ENCODE results near the gene MYLK. TPM values are rescaled to one million over a fixed set of nuclear protein-coding genes. Genes with fewer than 3 reads are reported as not detected.

Gene MYLK
- total RNA-seq, 1 donor from 2014 or later, result 20.1 TPM

DNA sequence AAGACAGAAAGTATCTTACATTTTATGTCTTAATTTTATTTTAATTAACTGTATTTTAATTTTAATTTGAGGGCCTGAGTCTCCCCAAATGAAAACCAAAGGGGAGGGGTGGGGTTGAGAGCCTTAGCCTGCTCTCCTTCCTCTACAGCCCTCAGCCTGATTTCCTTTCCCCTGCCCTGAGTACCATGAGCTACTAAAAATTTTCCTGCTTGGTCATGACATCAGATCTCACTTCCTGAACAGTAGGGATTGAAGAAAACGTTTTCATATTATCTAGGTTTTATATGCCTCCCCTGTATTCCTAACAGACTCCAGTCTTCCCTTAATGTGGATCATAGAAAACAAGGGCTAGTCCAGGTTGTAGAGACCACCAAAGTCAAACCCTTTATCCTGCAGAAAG is 133.9 kb downstream of the MYLK start:
- Mint-ChIP-seq H3K27ac (ENCODE audit: unreplicated experiment) (no peak overlapping the region), H3K4me3 (no peak overlapping the region), H3K36me3 (ENCODE audit: low read depth) (peaks cover 2% of the 10 kb centered on the region), H3K4me1 (peaks cover 15% of the 10 kb centered on the region), H3K9me3 (no peaks in the 10 kb centered on the region), H3K27me3 (ENCODE audit: low read depth) (no peaks in the 10 kb centered on the region)
- TF ChIP-seq, protein P1, sequence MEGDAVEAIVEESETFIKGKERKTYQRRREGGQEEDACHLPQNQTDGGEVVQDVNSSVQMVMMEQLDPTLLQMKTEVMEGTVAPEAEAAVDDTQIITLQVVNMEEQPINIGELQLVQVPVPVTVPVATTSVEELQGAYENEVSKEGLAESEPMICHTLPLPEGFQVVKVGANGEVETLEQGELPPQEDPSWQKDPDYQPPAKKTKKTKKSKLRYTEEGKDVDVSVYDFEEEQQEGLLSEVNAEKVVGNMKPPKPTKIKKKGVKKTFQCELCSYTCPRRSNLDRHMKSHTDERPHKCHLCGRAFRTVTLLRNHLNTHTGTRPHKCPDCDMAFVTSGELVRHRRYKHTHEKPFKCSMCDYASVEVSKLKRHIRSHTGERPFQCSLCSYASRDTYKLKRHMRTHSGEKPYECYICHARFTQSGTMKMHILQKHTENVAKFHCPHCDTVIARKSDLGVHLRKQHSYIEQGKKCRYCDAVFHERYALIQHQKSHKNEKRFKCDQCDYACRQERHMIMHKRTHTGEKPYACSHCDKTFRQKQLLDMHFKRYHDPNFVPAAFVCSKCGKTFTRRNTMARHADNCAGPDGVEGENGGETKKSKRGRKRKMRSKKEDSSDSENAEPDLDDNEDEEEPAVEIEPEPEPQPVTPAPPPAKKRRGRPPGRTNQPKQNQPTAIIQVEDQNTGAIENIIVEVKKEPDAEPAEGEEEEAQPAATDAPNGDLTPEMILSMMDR (conservative IDR thresholded peaks at IDR 0.05), result no peak
- no peak for DNase-seq (ENCODE audit: low read depth, low spot score)

DNA sequence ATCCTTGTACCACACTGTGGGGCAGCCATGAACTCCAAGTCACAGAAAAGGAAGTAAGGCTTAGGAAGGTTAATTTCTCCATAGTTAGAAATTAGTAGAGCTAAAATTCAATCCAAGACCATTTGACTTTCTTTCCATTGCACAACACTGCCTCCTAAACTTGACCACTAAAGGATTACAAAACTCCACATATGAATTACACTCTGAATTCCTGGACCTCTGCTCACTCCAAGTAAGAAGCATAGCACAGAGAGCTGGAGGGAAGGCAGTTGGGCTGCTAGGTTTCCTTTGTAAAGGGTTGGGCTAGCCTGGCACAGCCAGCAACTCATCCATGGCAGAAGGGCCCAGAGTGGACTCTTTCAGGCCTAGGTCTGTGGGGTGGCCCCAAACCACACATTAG is 134.4 kb downstream of the MYLK start:
- no peaks in the 10 kb centered on the region for H3K27me3 Mint-ChIP-seq (ENCODE audit: low read depth)
- H3K9me3 Mint-ChIP-seq, result no peaks in the 10 kb centered on the region
- peaks cover 2% of the 10 kb centered on the region for H3K36me3 Mint-ChIP-seq (ENCODE audit: low read depth)
- H3K27ac Mint-ChIP-seq (ENCODE audit: unreplicated experiment), result no peak overlapping the region
- TF ChIP-seq, protein P1 (conservative IDR thresholded peaks at IDR 0.05), result no peak
- H3K4me1 Mint-ChIP-seq, result peaks cover 10% of the 10 kb centered on the region
- no peak for DNase-seq (ENCODE audit: low read depth, low spot score)
- H3K4me3 Mint-ChIP-seq, result no peak overlapping the region

DNA sequence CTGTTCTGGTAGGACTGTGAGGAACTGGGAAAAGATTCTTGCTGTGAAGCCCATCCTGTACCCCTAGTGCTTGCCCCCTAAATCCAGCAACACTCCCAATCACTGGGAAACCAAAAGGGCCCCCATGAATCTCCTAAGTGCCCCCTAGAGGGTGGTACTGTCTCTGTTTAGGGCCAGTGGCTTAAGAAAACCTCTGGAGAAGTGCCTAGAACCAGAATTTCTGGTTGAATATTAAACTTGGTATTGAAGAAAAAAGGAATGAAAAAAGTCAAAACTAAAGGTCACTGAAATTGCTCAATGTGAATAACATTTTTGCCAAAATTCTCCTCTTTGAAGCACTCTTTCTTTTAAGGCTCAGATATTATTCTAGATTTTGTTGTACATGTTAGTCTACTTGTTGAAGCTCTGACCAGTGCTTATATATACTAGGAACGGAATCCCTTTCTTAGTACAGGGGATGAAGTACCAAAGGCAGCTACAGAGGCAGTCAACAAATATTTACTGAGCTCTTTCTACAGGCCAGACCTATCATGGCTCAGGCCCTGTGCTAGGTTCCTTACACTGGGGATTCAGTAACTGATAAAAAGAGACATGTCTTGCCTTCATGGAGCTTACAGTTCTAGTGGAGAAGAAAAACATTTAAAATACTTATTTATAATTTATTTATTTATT is 138.8 kb downstream of the MYLK start:
- peaks cover 2% of the 10 kb centered on the region for H3K36me3 Mint-ChIP-seq (ENCODE audit: low read depth)
- no peaks in the 10 kb centered on the region for H3K27me3 Mint-ChIP-seq (ENCODE audit: low read depth)
- no peak overlapping the region for H3K27ac Mint-ChIP-seq (ENCODE audit: unreplicated experiment)
- TF ChIP-seq, protein P1 (conservative IDR thresholded peaks at IDR 0.05), result peak; percentile 36
- no peak overlapping the region for H3K4me3 Mint-ChIP-seq
- no peaks in the 10 kb centered on the region for H3K9me3 Mint-ChIP-seq
- no peaks in the 10 kb centered on the region for H3K4me1 Mint-ChIP-seq
- no peak for DNase-seq (ENCODE audit: low read depth, low spot score)

DNA sequence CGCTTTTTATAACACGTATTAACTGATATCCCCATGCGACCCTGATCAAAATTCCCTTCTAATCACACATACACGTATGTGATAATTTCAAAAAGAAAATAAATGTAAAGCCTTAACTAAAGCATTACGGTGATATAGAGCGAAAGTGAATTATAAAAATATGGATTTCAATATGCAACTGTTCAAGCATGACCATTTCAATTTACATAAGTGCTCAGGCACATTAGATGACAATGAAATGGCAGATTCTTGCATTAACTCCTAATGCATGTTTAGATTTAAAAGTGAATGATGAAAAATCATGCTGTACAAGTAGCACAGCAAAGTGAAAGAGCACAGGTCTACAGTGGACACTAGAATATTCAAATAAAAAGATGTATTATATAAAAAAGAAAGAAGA is 140.1 kb downstream of the MYLK start:
- Mint-ChIP-seq H3K36me3 (ENCODE audit: low read depth) (peaks cover 2% of the 10 kb centered on the region), H3K9me3 (no peaks in the 10 kb centered on the region), H3K27ac (ENCODE audit: unreplicated experiment) (no peak overlapping the region), H3K27me3 (ENCODE audit: low read depth) (no peaks in the 10 kb centered on the region), H3K4me1 (no peaks in the 10 kb centered on the region), H3K4me3 (no peak overlapping the region)
- DNase-seq (ENCODE audit: low read depth, low spot score), result no peak
- TF ChIP-seq, protein P1 (conservative IDR thresholded peaks at IDR 0.05), result no peak

DNA sequence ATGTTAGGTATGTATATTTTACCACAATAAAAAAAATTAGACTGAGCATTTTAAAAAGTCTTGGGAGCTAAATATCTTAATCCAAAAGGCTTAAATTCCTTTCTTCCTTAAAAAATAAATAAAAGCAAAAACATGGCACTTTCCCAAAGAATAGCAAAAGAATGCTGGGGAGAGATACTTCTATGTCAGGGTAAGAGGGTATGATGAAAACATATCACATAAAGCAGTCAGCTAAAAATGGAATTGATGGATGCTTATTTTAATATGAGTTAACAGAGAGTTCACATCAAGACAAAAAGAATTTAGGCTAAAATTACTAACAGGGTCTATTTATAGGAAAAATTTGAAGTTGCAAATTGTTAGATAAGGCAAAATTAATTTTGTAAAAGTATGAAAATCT is 141.0 kb downstream of the MYLK start:
- Mint-ChIP-seq H3K27me3 (ENCODE audit: low read depth) (no peaks in the 10 kb centered on the region), H3K36me3 (ENCODE audit: low read depth) (peaks cover 2% of the 10 kb centered on the region), H3K27ac (ENCODE audit: unreplicated experiment) (no peak overlapping the region), H3K9me3 (no peaks in the 10 kb centered on the region), H3K4me1 (no peaks in the 10 kb centered on the region), H3K4me3 (no peak overlapping the region)
- no peak for DNase-seq (ENCODE audit: low read depth, low spot score)
- TF ChIP-seq, protein P1 (conservative IDR thresholded peaks at IDR 0.05), result no peak

Data from neural crest cell (in vitro differentiated cells).